EL (cell line): ENCODE data around the gene YKT6.

ENCODE experiments used
- DNase-seq: peaks from one replicate; pipeline ENCODE4 v3.0.0-alpha.2; 2016

YKT6 gene

GRCh38 chr7:44220046-44220357, 19.2 kb downstream of the YKT6 start:
- DNase-seq = no peak

- no peak for DNase-seq
Measured at GRCh38 chr7:44220358-44221112, 19.8 kb downstream of the YKT6 start.

- peak; percentile 18 for DNase-seq
Measured at GRCh38 chr7:44221231-44221791, 20.5 kb downstream of the YKT6 start.

GRCh38 chr7:44222074-44222473, 21.3 kb downstream of the YKT6 start:
- no peak for DNase-seq

GRCh38 chr7:44222776-44223261, 22.0 kb downstream of the YKT6 start:
- DNase-seq = no peak

- no peak for DNase-seq
Measured at GRCh38 chr7:44223362-44224079, 22.7 kb downstream of the YKT6 start.

GRCh38 chr7:44224080-44224973, 23.5 kb downstream of the YKT6 start:
- DNase-seq = no peak

- no peak for DNase-seq
Measured at GRCh38 chr7:44224974-44225565, 24.3 kb downstream of the YKT6 start.

GRCh38 chr7:44225566-44226395, 25.0 kb downstream of the YKT6 start:
- no peak for DNase-seq

- no peak for DNase-seq
Measured at GRCh38 chr7:44226396-44226753, 25.6 kb downstream of the YKT6 start.

GRCh38 chr7:44227911-44228310, 27.1 kb downstream of the YKT6 start:
- no peak for DNase-seq

- no peak for DNase-seq
Measured at GRCh38 chr7:44228571-44229350, 28.0 kb downstream of the YKT6 start.

GRCh38 chr7:44229546-44230105, 28.8 kb downstream of the YKT6 start:
- no peak for DNase-seq

GRCh38 chr7:44230286-44230685, 29.5 kb downstream of the YKT6 start:
- no peak for DNase-seq

- no peak for DNase-seq
Measured at GRCh38 chr7:44231088-44231487, 30.3 kb downstream of the YKT6 start.

- no peak for DNase-seq
Measured at GRCh38 chr7:44232396-44232795, 31.6 kb downstream of the YKT6 start.

- no peak for DNase-seq
Measured at GRCh38 chr7:44232901-44233715, 32.3 kb downstream of the YKT6 start.

GRCh38 chr7:44235066-44235465, 34.3 kb downstream of the YKT6 start:
- no peak for DNase-seq

GRCh38 chr7:44235582-44236332, 35.0 kb downstream of the YKT6 start:
- peak; percentile 18 for DNase-seq
